ENCODE measurements around the gene PARP15.
"Not testable (repeated sequence)": the region's sequence is repeated elsewhere in the genome, so short reads cannot be mapped to it uniquely, and the experiment has no call there.

PARP15 gene

GRCh38 chr3:122621112-122621511 lies 43.7 kb downstream of the PARP15 start:
- DNase-seq = no peak

GRCh38 chr3:122623031-122623829 lies 45.8 kb downstream of the PARP15 start:
- DNase-seq = no peak

GRCh38 chr3:122626515-122627180 lies 49.2 kb downstream of the PARP15 start:
- no peak for DNase-seq

- DNase-seq = no peak
Observed at GRCh38 chr3:122627301-122627700, 49.9 kb downstream of the PARP15 start.

- no peak for DNase-seq
Observed at GRCh38 chr3:122628567-122628966, 51.1 kb downstream of the PARP15 start.

GRCh38 chr3:122629763-122630162 lies 52.3 kb downstream of the PARP15 start:
- DNase-seq = no peak

- no peak for DNase-seq
Observed at GRCh38 chr3:122635789-122636188, 58.3 kb downstream of the PARP15 start.

GRCh38 chr3:122636697-122637096 lies 59.2 kb downstream of the PARP15 start:
- DNase-seq = no peak

- no peak for DNase-seq
Observed at GRCh38 chr3:122640437-122640999, 63.1 kb downstream of the PARP15 start.

GRCh38 chr3:122642935-122643334 lies 65.5 kb downstream of the PARP15 start:
- no peak for DNase-seq

GRCh38 chr3:122646146-122646988 lies 68.9 kb downstream of the PARP15 start:
- DNase-seq = no peak

- not testable (repeated sequence) for DNase-seq
Observed at GRCh38 chr3:122651233-122651907, 73.9 kb downstream of the PARP15 start.

- DNase-seq = not testable (repeated sequence)
Observed at GRCh38 chr3:122651962-122652361, 74.5 kb downstream of the PARP15 start.

- DNase-seq = not testable (repeated sequence)
Observed at GRCh38 chr3:122658336-122658735, 80.9 kb downstream of the PARP15 start.

- DNase-seq = no peak
Observed at GRCh38 chr3:122660297-122660974, 83.0 kb downstream of the PARP15 start.

- DNase-seq = no peak
Observed at GRCh38 chr3:122661633-122662032, 84.2 kb downstream of the PARP15 start.

- no peak for DNase-seq
Observed at GRCh38 chr3:122662505-122662904, 85.1 kb downstream of the PARP15 start.

GRCh38 chr3:122665226-122665786 lies 87.9 kb downstream of the PARP15 start:
- DNase-seq = no peak

- no peak for DNase-seq
Observed at GRCh38 chr3:122665881-122666280, 88.4 kb downstream of the PARP15 start.

GRCh38 chr3:122668930-122669730 lies 91.7 kb downstream of the PARP15 start:
- DNase-seq = no peak

- DNase-seq = no peak
Observed at GRCh38 chr3:122671553-122671952, 94.1 kb downstream of the PARP15 start.

All from right hindlimb (tissue), 1 donor.